ENCODE measurements around the gene ARVCF.

DNA sequence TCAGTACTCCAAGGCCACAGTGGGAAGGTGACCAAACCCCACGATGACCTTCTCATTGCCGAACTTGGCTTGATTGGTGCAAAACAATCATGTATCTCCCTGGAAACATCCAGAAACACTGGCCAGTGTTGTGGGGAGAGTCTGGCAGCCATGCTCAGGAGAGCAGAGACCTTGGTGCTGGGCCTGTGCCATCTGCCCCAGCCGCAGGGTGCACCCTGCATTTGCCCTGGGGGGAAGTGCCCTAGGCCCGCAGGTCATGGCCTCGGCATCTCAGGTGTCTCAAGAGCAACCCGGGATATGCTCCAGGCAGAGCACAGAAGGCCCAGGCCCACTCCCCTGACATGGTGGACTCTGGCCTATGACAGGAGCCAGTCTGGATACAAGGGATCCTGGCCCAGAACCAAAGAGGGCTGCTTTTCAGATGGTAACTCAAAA lies 23.7 kb downstream of the ARVCF start:
- no peak for TF ChIP-seq SMARCC2 (IDR thresholded peaks at IDR 0.05; ENCODE audit: low read depth)
- TF ChIP-seq, protein P1, sequence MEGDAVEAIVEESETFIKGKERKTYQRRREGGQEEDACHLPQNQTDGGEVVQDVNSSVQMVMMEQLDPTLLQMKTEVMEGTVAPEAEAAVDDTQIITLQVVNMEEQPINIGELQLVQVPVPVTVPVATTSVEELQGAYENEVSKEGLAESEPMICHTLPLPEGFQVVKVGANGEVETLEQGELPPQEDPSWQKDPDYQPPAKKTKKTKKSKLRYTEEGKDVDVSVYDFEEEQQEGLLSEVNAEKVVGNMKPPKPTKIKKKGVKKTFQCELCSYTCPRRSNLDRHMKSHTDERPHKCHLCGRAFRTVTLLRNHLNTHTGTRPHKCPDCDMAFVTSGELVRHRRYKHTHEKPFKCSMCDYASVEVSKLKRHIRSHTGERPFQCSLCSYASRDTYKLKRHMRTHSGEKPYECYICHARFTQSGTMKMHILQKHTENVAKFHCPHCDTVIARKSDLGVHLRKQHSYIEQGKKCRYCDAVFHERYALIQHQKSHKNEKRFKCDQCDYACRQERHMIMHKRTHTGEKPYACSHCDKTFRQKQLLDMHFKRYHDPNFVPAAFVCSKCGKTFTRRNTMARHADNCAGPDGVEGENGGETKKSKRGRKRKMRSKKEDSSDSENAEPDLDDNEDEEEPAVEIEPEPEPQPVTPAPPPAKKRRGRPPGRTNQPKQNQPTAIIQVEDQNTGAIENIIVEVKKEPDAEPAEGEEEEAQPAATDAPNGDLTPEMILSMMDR (IDR thresholded peaks at IDR 0.05 in 2 of 3, conservative IDR thresholded peaks at IDR 0.05 in 1 of 3; ENCODE audit: insufficient read depth in 2 of 3, low read depth in 1 of 3, low read length in 3 of 3) = no peak
- no peak for TF ChIP-seq CHD4 (IDR thresholded peaks at IDR 0.05; ENCODE audit: insufficient read depth, insufficient replicate concordance, low read depth, low read length, poor library complexity, severe bottlenecking)
- no peak for TF ChIP-seq HOXB6 (CRISPR knock-in tag; IDR thresholded peaks at IDR 0.05; ENCODE audit: borderline replicate concordance)
- TF ChIP-seq, protein P2, sequence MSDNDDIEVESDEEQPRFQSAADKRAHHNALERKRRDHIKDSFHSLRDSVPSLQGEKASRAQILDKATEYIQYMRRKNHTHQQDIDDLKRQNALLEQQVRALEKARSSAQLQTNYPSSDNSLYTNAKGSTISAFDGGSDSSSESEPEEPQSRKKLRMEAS (CRISPR knock-in tag; IDR thresholded peaks at IDR 0.05) = no peak
- no peak for TF ChIP-seq PHF8 (IDR thresholded peaks at IDR 0.05; ENCODE audit: borderline replicate concordance, low read length)

Measured in K562 (cell line).